Neutrophil (primary cell): ENCODE results near the gene CDC73.
A peak's percentile ranks its signal among the peaks of the same experiment; 100 is the strongest.

Experiments used
- H3K27ac ChIP-seq: fragments of 200-600 bp; sonication (generic); 2 replicates; pipeline ENCODE4 v1.5.1; 2016; ENCODE audit warnings: mild to moderate bottlenecking, moderate library complexity
- H3K27me3 ChIP-seq: fragments of 200-600 bp; sonication (generic); 2 replicates; pipeline ENCODE4 v1.6.0; 2016; ENCODE audit warnings: mild to moderate bottlenecking
- H3K36me3 ChIP-seq: fragments of 200-600 bp; sonication (generic); 2 replicates; pipeline ENCODE4 v1.5.1; 2017
- H3K4me1 ChIP-seq, 2 experiments: fragments of 200-600 bp in 1 of 2; sonication (generic) in 1 of 2; 1 replicate in 1 of 2; 2 replicates in 1 of 2; pipeline versions ENCODE4 v1.5.1 to v1.6.1; 2013 to 2016; ENCODE audit warnings: low read depth in 1 of 2, low read length in 1 of 2, mild to moderate bottlenecking in 1 of 2, moderate library complexity in 1 of 2; ENCODE audit not compliant: control insufficient read depth in 1 of 2, insufficient read depth in 1 of 2
- H3K4me3 ChIP-seq, 2 experiments: fragments of 200-600 bp in 1 of 2; sonication (generic) in 1 of 2; 1 replicate in 1 of 2; 2 replicates in 1 of 2; pipeline ENCODE4 v1.5.1; 2013 to 2016; ENCODE audit warnings: low read depth in 1 of 2, low read length in 1 of 2, mild to moderate bottlenecking in 1 of 2, moderate library complexity in 1 of 2
- H3K9me3 ChIP-seq: fragments of 200-600 bp; sonication (generic); 2 replicates; pipeline ENCODE4 v1.5.1; 2016
- TF ChIP-seq, protein P1 (sequence below): fragments of 200-600 bp; sonication (generic); IDR thresholded peaks from 2 replicates; pipeline ENCODE4 v1.5.1; 2016; ENCODE audit warnings: antibody characterized with exemption

CDC73 gene

GRCh38 chr1:193121616-193122593 lies at the start of gene CDC73:
Gene CDC73, plus strand, starts transcription at chr1:193122031. Its CDS starts 170 bp downstream, at chr1:193122201.
- Histone ChIP-seq H3K27me3 (no peaks in the 10 kb centered on the region), H3K4me1 (peaks cover 26 to 37% of the 10 kb centered on the region in 2 experiments), H3K27ac (peak within 1 kb of the TSS; percentile 91), H3K36me3 (peaks cover 20% of the 10 kb centered on the region), H3K4me3 (peak within 1 kb of the TSS; percentile 82 to 90), H3K9me3 (no peaks in the 10 kb centered on the region)
- TF ChIP-seq, protein P1, sequence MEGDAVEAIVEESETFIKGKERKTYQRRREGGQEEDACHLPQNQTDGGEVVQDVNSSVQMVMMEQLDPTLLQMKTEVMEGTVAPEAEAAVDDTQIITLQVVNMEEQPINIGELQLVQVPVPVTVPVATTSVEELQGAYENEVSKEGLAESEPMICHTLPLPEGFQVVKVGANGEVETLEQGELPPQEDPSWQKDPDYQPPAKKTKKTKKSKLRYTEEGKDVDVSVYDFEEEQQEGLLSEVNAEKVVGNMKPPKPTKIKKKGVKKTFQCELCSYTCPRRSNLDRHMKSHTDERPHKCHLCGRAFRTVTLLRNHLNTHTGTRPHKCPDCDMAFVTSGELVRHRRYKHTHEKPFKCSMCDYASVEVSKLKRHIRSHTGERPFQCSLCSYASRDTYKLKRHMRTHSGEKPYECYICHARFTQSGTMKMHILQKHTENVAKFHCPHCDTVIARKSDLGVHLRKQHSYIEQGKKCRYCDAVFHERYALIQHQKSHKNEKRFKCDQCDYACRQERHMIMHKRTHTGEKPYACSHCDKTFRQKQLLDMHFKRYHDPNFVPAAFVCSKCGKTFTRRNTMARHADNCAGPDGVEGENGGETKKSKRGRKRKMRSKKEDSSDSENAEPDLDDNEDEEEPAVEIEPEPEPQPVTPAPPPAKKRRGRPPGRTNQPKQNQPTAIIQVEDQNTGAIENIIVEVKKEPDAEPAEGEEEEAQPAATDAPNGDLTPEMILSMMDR = peak; percentile 94

GRCh38 chr1:193077991-193078390 lies 43.8 kb upstream of the CDC73 start:
- H3K36me3 ChIP-seq = peaks cover 51% of the 10 kb centered on the region
- H3K27me3 ChIP-seq = no peaks in the 10 kb centered on the region
- H3K9me3 ChIP-seq = peaks cover 4% of the 10 kb centered on the region
- H3K27ac ChIP-seq = no peak overlapping the region
- no peaks in the 10 kb centered on the region for H3K4me1 ChIP-seq
- no peak overlapping the region for H3K4me3 ChIP-seq
- TF ChIP-seq, protein P1 = no peak

GRCh38 chr1:193079187-193079586 lies 42.6 kb upstream of the CDC73 start:
- peaks cover 57% of the 10 kb centered on the region for H3K36me3 ChIP-seq

DNA sequence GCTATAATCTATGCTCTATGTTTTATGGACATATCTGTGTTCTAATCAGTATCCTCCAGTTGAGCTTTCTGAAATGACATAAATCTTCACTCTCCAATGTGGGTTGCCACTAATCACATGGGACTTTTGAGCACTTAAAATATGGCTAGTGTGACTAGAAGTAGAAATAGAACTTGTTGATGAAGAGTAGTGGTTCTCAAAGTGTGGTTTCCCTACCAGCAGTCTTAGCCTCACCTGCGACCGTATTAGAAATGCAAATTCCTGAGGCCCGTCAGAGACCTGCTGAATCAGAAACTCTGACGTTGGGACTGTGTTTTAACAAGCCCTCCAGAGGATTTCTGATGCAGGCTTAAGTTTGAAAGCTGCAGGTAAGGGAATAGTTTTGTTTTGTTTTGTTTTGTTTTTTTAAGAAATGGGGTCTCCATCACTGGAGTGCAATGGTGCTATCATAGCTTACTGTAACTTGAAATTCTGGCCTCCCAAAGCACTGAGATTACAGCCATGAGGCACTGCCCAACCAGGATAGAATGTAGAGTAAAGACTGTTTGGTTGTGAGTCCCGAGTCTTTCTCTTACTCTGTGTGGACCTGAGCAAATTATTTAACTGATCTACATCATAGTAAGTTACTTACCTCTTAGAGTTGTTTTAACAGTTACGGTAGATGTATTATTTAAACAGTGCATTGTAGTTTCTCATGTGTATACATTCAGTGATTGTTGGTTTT lies 38.3 kb upstream of the CDC73 start:
- peaks cover 70% of the 10 kb centered on the region for H3K36me3 ChIP-seq
- no peak overlapping the region for H3K27ac ChIP-seq
- no peak overlapping the region for H3K4me3 ChIP-seq

More at GRCh38 chr1:193079187-193079586, 42.6 kb upstream of the CDC73 start:
- TF ChIP-seq, protein P1 = no peak
- Histone ChIP-seq H3K4me1 (no peaks in the 10 kb centered on the region), H3K9me3 (peaks cover 4% of the 10 kb centered on the region), H3K4me3 (no peak overlapping the region), H3K27me3 (no peaks in the 10 kb centered on the region), H3K27ac (no peak overlapping the region)

GRCh38 chr1:193085263-193085662 lies 36.6 kb upstream of the CDC73 start:
- H3K9me3 ChIP-seq = no peaks in the 10 kb centered on the region
- no peaks in the 10 kb centered on the region for H3K4me1 ChIP-seq
- no peak overlapping the region for H3K27ac ChIP-seq
- no peak overlapping the region for H3K4me3 ChIP-seq
- TF ChIP-seq, protein P1 = no peak
- H3K27me3 ChIP-seq = no peaks in the 10 kb centered on the region
- peaks cover 67% of the 10 kb centered on the region for H3K36me3 ChIP-seq

More for the DNA sequence above, 38.3 kb upstream of the CDC73 start:
- H3K9me3 ChIP-seq = no peaks in the 10 kb centered on the region
- H3K4me1 ChIP-seq = no peaks in the 10 kb centered on the region
- no peaks in the 10 kb centered on the region for H3K27me3 ChIP-seq
- TF ChIP-seq, protein P1 = no peak
